HG03060 (cell line): ENCODE results near the gene FAM177B.

ENCODE experiments used
- ATAC-seq: cut with Tn5 transposase; IDR thresholded peaks from one replicate; pipeline ENCODE4 v1.9.1; 2021; ENCODE audit warnings: low read depth, moderate number of reproducible peaks; ENCODE audit not compliant: unreplicated experiment

Gene FAM177B

DNA sequence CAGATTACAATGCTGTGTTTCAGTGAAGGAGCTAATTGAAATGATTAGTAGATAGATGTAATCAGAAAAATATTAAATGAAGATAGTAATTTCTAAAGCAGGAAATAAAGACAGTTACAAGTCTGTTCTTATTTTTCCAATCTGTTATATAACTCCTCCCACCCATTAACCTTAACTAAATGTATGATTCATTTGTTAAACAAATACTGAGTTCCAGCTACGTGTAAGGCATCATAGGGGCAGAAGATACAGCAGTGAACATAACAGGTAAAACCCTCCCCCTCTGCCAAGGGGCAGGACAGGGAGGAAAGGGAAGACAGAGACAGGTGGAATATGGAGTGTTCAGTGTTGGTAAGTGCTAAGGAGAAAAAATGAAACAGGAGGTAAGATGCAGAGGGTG is at the start of gene FAM177B:
Gene FAM177B, plus strand, starts transcription at position 231 of the 400 bp plus-strand sequence. CDS start 9,344 bp downstream, outside the sequence.
- no peak for ATAC-seq

DNA sequence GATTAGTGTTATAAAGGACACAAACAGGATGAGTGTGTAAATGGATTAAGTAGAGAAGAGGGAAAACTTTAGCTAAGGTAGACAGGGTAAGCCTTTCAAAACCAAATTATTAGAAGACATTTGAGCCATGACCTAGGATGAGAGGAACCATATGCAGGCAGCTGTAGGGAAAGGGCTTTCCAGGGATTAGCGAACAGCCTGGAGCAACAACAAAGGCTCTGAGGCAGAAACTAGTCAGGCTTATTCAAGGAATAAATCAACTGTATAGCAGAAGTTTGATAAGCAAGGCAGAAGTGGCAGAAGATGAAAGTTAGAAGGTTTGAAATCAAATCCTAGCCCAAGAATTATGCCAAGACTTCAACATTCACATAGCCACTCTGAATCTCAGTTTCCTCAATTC is 46.0 kb upstream of the FAM177B start:
- ATAC-seq: no peak

DNA sequence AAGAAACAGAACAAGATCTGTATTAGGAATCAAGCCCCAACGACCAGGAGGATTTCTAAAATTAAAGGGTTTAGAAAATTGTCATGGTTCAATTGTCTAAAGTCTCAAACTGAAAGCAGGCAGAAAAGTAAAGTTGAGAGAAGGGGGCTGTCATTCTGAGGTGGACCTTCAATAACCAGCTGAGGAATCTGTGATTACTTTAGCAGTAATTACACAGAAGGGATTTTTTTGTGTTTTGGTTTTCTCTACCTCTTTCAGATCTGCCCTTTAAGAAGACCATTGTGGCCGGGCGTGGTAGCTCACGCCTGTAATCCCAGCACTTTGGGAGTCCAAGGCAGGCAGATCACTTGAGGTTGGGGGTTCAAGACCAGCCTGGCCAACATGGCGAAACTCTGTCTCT is 42.1 kb upstream of the FAM177B start:
- ATAC-seq: no peak

DNA sequence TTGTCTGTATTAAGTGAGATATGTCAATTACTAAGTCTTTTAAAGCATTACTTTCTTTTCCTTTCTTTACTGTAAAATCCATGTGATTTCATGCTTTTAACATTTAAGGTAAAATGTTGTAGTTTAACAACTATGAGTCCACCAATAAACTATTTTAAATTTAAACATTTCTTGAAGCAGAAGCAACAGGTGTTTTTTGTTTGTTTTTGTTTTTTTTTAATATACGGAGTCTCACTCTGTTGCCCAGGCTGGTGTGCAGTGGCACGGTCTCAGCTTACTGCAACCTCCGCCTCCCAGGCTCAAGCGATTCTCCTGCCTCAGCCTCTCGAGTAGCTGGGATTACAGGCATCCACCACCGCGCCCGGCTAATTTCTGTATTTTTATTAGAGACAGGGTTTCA is 40.3 kb upstream of the FAM177B start:
- no peak for ATAC-seq

DNA sequence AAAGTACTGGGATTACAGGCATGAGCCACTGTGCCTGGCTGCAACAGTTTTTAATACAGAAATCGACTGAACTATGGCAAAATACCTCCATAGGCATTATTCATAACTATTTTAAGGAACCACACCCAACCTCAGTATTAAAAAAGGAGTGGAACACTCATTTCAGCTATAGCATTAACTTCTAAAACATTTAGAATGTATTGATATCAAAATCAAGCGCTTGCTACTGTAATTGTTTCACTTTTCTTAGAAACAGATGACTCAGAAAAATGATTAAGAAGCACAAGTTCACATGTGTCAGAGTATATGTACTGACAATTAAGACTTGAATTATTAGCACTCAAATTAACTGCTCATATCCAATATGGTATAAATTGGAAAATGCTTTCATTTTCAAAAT is 39.8 kb upstream of the FAM177B start:
- no peak for ATAC-seq

DNA sequence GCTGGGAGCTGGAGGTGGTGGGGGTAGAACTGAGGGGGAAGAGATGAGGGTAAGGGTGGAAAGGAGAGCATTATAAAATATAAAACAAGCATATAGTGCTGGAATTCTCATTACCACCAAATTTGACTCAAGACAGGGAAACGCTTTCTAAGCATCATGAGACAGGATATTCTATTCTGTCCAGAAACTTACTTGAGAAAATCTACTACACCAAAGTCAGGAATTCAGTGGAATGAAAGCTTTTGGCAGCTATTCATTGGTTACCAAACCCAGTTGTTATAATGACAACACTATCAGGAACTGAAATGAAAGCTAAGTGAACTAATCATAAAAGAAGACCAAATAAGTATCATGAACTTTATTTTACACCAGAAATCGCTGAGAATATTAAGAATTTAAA is 39.2 kb upstream of the FAM177B start:
- ATAC-seq: no peak

DNA sequence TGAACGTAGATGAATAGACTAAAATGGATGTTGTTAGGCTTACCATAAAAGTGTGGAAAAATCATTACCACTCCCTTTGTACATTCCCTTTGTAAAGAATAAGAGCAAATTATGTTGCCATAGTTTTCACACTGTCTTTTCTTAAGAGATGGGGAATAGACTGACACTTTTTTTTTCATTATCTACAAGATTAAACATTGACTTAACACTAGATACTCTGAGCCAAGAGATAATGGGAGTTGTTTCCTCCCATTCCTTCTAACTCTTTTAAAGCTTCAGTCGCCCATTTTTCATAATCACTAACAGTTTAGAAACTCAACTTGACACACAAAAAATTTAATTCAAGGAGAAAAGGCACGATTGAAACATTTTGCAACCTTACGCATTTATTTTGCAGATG is 34.8 kb upstream of the FAM177B start:
- ATAC-seq: no peak

DNA sequence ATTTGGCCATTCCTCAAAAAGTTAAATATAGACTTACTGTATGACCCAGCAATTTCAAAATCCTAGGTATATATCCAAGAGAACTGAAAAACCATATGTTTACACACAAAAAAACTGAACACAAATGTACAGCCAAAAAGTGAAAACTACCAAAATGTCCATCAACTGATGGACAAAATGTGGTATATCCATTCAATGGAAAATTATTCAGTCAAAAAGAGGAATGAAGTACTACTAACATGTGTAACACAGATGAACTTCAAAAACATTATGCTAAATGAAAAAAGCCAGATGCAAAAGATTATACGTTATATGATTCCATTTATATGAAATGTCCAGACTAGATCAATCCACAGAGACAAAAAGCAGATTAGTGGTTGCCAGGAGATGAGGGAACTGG is 32.7 kb upstream of the FAM177B start:
- no peak for ATAC-seq

DNA sequence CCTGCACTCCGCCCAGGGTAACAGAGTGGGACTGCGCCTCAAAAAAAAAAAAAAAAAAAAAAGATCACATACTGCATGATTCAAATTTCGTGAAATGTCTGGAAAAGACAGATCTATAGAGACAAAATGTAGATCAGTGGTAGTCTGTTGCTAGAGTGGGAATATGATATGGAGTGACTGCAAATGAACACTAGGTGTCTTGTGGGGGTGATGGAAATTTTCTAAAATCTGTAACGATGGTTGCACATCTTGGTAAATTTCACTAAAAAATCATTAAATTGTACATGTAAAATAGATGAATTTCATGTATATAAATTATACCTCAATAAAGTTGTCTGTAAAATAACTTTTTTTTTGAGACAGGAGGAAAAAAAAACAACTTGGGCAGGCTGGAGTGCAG is 30.2 kb upstream of the FAM177B start:
- ATAC-seq: no peak

DNA sequence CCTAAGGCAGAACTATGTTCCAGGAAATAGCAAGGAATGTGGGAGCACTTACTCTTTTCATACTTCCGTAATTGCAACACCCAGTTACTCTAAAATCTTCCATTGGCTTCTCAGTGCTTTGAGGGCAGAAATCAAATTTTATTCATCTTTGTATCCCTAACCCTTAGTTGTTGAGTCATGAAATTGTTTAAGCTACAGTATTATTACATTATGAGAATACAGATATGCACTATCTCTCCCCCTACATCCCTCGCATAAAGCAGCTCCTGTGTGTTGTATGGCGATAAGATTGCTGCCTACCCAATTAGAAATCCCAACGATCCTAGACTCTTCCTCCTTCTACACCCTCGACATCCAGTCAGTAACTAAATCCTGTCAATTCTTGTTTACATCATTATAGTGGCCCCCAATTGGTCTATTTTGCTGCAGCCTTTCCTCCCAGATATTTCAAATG is 27.3 kb upstream of the FAM177B start:
- ATAC-seq: no peak

DNA sequence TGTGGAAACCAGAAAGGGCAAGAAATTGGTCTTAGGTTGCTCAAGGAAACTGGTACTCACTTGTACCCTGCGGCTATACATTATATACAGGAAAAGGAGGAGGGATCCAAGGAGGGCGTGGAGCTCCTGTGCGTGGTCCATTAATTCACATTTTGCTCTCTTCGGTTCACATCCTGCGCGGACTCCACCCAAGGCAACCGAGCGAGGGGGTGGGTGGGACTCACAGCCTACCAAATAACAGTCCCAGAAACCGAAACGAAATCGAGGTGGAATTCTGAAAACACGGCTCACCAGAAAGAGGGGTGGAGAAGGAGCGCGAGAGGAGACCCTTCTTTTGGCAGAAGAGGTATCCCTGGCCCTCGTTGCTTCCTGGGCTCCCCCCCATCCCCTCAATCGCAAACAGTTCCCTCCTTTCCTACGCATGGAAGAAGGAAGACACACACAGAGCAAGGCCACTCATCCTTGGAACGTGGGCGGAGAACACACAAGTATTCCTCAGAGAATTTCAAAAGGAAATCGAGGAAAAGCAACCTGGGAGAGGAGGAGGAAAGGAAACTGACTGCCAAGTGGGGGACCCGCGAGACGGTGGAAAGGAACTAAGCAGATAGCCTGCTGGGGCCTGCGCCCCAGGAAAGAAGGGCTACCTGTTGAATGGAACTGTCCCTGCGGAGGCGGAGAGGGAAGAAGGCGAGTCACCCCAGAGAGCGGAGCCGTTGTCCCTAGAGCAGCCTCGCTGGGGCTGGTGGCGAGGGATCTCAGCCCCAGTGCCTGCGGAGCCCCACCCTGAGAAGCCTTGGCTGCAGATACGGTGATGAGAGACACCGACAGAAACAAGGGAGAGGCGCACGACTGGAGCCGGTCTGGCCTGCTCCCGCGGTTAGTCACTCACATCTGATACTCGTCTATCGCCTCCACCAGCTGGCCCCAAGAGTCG is 25.4 kb upstream of the FAM177B start:
- peak; percentile 10 for ATAC-seq

DNA sequence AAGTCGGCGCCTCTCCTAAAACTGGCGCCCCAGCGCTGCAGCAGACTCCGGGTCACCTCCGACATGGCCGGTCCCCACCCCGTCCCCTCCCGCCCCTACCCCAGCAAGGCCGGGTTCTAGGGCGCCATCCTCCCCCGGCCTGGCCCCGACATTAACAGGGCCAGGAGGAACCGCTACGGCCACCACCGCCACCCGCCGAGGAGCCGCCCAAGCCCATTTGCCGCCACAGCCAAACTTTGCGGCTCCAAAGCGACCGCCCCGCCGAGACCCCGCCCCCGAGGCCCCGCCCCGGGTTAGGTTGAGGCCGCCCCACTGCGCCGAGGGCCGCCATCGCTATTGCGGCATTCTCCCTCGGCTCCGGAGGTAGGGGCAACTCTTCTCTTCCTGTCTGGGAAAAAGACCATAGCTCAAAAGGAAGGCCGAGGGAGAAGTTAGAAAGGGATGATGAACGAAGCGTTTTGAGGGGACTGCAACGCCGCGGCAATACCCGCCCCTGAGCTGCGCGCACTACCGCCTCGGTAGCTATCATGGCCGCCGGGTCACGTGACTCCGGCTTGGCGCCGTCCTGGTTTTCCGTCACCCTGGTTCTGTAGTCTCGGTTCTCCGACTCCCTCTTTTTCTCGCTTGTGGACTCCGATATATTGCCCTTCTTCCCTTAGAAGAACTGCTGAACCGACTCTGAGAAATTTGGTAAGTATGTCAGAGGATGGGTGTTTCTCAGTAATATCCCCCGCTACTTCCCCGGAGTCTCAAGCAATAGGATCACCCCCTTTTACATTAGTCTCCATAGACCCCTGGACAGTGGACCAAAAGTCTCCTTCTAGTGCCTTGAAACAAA is 24.5 kb upstream of the FAM177B start, which contains the start of the genes AIDA and BROX:
Gene AIDA, minus strand, starts transcription at position 239 of the 838 bp plus-strand sequence. Its CDS starts 174 bp downstream, at position 65.
Gene BROX, plus strand, starts transcription at position 312 of the 838 bp plus-strand sequence. CDS start 3,136 bp downstream, outside the sequence.
- peak; percentile 51 for ATAC-seq

DNA sequence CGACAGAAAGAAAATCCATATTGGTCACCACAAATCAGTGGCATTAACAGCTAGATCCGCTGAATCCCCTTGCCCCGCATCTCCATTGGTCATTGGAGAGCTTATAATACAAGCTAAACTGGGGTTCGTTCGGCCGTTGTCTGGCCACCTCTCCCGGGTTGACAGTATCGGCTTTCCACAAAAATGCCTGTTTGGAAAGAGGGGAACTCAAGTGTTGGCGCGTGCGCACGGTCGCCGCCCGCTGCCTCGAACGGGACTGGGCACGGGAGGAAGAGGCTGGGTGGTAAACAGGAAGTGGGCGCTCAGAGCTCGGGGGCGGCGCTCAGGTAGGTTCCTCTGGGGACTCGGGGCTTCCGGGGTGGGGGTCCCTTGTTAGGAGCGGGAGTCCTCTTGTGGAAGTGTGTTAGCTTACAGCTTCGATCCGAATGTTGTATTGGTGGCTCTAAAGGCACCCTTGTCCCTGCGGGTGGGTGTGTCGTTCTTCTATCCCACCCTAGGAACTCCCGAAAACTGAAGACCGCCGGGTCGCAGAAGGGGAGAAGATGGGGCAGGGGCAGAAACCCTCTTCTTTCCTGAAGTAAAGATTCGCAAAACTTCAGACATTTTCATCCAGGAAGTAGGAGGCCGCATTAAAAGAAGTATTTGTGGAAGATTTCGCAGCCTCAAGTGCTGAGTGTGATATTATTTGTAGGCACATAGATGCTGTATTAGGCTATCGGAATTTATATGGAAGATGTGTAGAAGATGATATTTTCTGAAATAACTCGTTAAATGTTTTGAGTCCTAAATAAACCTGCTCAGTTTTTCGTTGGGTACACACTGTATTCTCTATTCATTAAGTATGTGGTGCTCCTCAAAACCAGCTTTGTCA is 23.7 kb upstream of the FAM177B start:
- peak; percentile 59 for ATAC-seq

DNA sequence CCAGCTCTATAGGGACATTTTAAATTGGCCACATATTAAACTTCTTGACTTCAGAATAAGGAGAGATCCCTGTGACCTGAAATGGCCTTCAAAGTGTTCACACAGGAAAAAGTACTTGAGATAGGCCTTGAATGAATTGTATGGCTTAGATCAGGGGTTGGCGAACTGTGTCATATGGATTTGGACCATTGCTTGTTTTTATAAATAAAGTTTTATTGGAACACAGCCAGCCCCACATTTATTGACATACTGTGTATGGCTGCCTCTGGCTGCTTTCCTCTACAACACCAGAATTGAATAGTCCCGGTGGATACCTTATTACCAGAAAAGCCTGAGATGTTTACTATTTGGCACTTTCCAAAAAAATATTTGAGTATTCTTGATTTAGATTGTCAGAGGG is 20.6 kb upstream of the FAM177B start:
- no peak for ATAC-seq

DNA sequence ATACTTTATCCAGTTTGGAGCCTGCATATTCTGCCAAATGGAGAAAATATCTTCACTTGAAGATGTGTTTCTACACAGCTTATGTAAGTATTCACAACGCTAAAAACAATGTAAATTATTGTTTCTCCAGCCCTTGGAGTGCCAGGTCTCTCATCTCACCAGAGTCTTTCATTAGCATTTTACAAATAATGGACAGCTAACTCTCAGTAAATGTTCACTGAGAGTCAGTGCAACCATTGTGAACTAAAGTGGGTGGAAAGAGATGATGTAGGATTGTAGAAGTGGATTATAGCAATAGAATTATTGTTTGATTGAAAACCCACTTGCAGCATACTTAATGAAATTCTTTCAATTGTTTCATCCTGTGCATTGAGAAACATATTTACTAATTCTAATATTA is 8.3 kb upstream of the FAM177B start:
- ATAC-seq: no peak

DNA sequence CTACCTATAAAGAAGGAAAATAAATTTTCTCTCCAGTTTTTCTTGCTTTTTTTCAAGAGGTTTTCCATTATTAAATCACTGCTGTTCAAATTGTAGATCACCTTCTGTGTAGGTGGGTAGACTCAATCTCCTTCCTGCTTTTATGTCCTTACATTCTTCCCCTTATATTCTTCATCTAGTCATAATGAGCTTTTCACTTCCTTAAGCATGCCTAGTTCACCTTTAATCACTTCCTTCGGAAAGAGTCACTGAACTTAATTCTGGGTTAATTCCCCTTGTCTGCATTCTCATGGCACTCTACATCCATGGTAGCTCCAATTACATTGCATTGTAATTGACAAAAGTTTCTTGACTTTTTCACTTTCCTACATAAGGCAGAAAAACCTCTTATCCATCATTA is 6.1 kb upstream of the FAM177B start:
- ATAC-seq: no peak

DNA sequence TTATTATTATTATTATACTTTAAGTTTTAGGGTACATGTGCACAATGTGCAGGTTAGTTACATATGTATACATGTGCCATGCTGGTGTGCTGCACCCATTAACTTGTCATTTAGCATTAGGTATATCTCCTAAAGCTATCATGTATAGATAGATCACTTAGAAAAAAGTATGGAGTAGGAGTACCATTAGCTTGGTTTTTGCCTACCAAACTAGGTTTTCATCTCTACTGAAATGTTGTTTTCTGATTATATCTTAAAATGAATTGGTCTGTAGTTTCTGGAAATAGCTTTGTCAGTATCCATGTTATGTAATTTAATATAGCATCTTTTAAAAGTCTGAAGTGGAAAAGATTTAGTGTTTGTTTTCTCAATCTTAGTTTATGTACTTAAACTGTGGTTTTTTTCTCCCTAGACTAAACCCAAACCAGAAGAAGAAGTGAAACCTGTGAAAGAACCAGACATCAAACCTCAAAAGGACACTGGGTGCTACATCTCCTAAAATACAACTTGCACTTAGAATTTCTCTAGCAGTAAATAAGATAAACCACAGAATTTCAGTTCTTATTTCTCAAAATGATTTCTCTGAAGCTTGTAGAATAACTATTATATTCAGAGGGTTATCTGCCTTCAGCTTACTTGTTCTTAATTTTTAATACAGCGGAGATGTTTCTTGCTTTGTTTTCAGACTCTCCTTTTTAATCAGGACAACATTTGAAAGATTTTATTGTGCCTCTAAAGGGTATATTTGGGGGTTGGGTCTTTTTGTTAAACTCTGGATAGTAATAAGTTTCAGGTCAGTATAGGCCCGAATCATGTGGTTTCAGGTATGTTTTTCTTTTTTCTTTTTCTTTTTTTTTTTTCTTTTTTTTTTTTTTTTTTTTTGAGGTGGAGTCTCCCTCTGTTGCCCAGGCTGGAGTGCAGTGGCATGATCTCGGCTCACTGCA is 4.5 kb upstream of the FAM177B start:
- ATAC-seq: peak; percentile 98

DNA sequence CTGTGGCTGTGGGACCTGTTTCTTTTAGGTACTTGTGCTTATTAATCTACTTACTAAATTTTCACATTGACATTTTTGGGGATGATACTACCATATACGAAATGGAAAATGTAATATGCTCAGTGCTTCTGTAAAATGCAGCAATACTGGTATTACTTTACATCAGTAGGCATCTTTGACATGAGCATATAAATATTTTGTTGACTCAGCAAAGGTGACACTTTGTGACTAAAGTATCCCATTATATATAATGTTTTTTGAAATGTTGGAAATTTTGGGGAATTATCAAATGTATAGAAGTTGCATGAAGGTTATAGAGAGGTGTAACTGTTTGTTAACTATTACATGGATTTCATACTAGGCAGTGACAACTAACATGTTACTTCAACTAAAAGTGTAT is 2.3 kb upstream of the FAM177B start:
- ATAC-seq: no peak

DNA sequence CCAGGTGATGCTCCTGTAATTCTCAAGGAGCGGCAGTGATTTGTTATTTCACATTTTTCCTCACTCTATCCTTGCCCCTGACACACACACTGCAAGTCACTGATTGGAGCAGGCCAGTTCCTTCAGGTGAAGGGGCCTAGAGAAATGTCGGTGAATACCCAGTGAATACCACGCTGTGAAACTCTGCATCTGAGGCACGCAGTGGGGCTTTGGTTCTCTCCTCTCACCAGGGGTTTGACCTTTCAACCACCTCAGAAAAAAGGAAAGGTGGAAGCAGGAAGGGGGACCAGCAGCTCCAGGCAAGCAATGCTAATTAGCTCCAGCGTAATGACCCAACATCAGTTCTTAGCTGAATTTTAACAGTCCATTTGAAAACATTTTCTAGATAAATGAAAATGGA is 532 bp upstream of the FAM177B start:
- ATAC-seq: no peak
